Measurements from ENCODE around the gene FLRT3. TPM values are rescaled to one million over a fixed set of nuclear protein-coding genes. Genes with fewer than 3 reads are reported as not detected.
A peak's percentile ranks its signal among the peaks of the same experiment; 100 is the strongest.

Gene FLRT3
- polyA plus RNA-seq, 1 donor (not counting 4 experiments of a cell fraction or from before 2014, with no cell fraction given) = 91.7 TPM

DNA sequence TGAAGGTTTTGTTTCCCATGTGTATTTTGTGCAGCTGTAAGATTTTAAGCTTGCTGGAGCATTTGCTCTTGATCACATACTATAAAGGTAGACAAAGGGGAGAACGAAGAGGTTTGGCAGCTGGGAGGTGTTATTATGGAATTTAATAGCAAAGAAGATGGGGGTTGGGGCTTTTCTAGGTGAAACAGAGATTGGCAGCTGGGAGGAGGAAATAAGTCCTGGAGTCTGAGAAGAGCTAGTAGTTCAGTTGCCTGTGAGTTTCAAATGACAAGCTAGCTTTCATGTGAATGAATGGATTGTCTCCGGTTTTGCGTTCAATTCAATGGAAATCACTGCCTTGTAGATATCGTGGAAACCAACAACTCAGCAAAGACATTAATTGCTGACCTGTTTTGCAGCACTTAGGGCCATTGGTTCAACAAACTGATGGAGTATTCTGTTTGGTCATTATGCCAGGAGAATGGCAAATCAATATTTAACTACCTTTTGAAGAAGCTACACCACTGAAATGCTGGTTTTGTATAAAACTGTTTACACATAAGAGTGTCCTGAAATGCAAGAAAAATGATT is 38.1 kb upstream of the FLRT3 start:
- H3K4me3 ChIP-seq (ENCODE audit: control insufficient read depth in 2 of 3, extremely low read depth in 1 of 3, insufficient read depth in 2 of 3, low read depth in 1 of 3, low read length in 3 of 3) = no peak overlapping the region
- H4K20me1 ChIP-seq (ENCODE audit: control insufficient read depth, extremely low read depth, insufficient read depth, low read length) = no peaks in the 10 kb centered on the region
- dilution Hi-C loops (cut with MboI; ENCODE audit: extremely low pct_ligation_motif_present, low sequenced_read_pairs) = no loop called here
- H3K4me1 ChIP-seq (ENCODE audit: control insufficient read depth, extremely low read depth, insufficient read depth, low read length) = no peaks in the 10 kb centered on the region
- H3K9ac ChIP-seq (ENCODE audit: control insufficient read depth, extremely low read depth, insufficient read depth, low read length) = no peak overlapping the region
- TF ChIP-seq EZH2 (IDR thresholded peaks at IDR 0.05; ENCODE audit: low read length) = no peak
- TF ChIP-seq, protein P1, sequence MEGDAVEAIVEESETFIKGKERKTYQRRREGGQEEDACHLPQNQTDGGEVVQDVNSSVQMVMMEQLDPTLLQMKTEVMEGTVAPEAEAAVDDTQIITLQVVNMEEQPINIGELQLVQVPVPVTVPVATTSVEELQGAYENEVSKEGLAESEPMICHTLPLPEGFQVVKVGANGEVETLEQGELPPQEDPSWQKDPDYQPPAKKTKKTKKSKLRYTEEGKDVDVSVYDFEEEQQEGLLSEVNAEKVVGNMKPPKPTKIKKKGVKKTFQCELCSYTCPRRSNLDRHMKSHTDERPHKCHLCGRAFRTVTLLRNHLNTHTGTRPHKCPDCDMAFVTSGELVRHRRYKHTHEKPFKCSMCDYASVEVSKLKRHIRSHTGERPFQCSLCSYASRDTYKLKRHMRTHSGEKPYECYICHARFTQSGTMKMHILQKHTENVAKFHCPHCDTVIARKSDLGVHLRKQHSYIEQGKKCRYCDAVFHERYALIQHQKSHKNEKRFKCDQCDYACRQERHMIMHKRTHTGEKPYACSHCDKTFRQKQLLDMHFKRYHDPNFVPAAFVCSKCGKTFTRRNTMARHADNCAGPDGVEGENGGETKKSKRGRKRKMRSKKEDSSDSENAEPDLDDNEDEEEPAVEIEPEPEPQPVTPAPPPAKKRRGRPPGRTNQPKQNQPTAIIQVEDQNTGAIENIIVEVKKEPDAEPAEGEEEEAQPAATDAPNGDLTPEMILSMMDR (optimal IDR thresholded peaks at IDR 0.05 in 1 of 3, IDR thresholded peaks at IDR 0.05 in 1 of 3, conservative IDR thresholded peaks at IDR 0.05 in 1 of 3; ENCODE audit: extremely low read depth in 1 of 3, insufficient read depth in 2 of 3, low read length in 3 of 3) = no peak
- H3K79me2 ChIP-seq (ENCODE audit: control insufficient read depth, insufficient read depth, low read length) = no peaks in the 10 kb centered on the region
- H3K27me3 ChIP-seq (ENCODE audit: control insufficient read depth, extremely low read depth, insufficient read depth, low read length) = no peaks in the 10 kb centered on the region
- DNase-seq (ENCODE audit: low read depth, low spot score) = no peak
- H2AFZ ChIP-seq (ENCODE audit: control insufficient read depth, low read length) = no peak overlapping the region
- peak; percentile 46 for FAIRE-seq
- no peaks in the 10 kb centered on the region for H3K36me3 ChIP-seq (ENCODE audit: control insufficient read depth in 2 of 2, extremely low read depth in 1 of 2, insufficient read depth in 2 of 2, low read length in 2 of 2)
- H3K4me2 ChIP-seq (ENCODE audit: control insufficient read depth, extremely low read depth, insufficient read depth, low read depth, low read length) = no peak overlapping the region
- no peaks in the 10 kb centered on the region for H3K9me3 ChIP-seq (ENCODE audit: control insufficient read depth, low read depth, low read length)
- no peak overlapping the region for H3K27ac ChIP-seq (ENCODE audit: control insufficient read depth, insufficient read depth, low read length)
- no peaks in the 10 kb centered on the region for H3K9me1 ChIP-seq (ENCODE audit: control insufficient read depth, extremely low read depth, insufficient read depth, low read length)

GRCh38 chr20:14374196-14374595 is 36.8 kb upstream of the FLRT3 start:
- H3K9me3 ChIP-seq (ENCODE audit: control insufficient read depth, low read depth, low read length) = no peaks in the 10 kb centered on the region
- DNase-seq (ENCODE audit: low read depth, low spot score) (no peak), FAIRE-seq (no peak)
- H3K9ac ChIP-seq (ENCODE audit: control insufficient read depth, extremely low read depth, insufficient read depth, low read length) = no peak overlapping the region
- no peaks in the 10 kb centered on the region for H3K27me3 ChIP-seq (ENCODE audit: control insufficient read depth, extremely low read depth, insufficient read depth, low read length)
- H3K79me2 ChIP-seq (ENCODE audit: control insufficient read depth, insufficient read depth, low read length) = no peaks in the 10 kb centered on the region
- no peak overlapping the region for H3K4me3 ChIP-seq (ENCODE audit: control insufficient read depth in 2 of 3, extremely low read depth in 1 of 3, insufficient read depth in 2 of 3, low read depth in 1 of 3, low read length in 3 of 3)
- no peaks in the 10 kb centered on the region for H3K9me1 ChIP-seq (ENCODE audit: control insufficient read depth, extremely low read depth, insufficient read depth, low read length)
- no peaks in the 10 kb centered on the region for H3K4me1 ChIP-seq (ENCODE audit: control insufficient read depth, extremely low read depth, insufficient read depth, low read length)
- H3K4me2 ChIP-seq (ENCODE audit: control insufficient read depth, extremely low read depth, insufficient read depth, low read depth, low read length) = no peak overlapping the region
- H2AFZ ChIP-seq (ENCODE audit: control insufficient read depth, low read length) = no peak overlapping the region
- no peak overlapping the region for H3K27ac ChIP-seq (ENCODE audit: control insufficient read depth, insufficient read depth, low read length)
- dilution Hi-C loops (cut with MboI; ENCODE audit: extremely low pct_ligation_motif_present, low sequenced_read_pairs) = no loop called here
- TF ChIP-seq, protein P1 (optimal IDR thresholded peaks at IDR 0.05 in 1 of 3, IDR thresholded peaks at IDR 0.05 in 1 of 3, conservative IDR thresholded peaks at IDR 0.05 in 1 of 3; ENCODE audit: extremely low read depth in 1 of 3, insufficient read depth in 2 of 3, low read length in 3 of 3) = no peak
- no peak for TF ChIP-seq EZH2 (IDR thresholded peaks at IDR 0.05; ENCODE audit: low read length)
- H3K36me3 ChIP-seq (ENCODE audit: control insufficient read depth in 2 of 2, extremely low read depth in 1 of 2, insufficient read depth in 2 of 2, low read length in 2 of 2) = no peaks in the 10 kb centered on the region
- H4K20me1 ChIP-seq (ENCODE audit: control insufficient read depth, extremely low read depth, insufficient read depth, low read length) = no peaks in the 10 kb centered on the region

All from keratinocyte (primary cell).